Activated naive CD8-positive, alpha-beta T cell treated with anti-CD3 and anti-CD28 coated beads, Interleukin-2, amount 50 U/mL, for 24 hours (primary cell): ENCODE data around the gene MTA1.

Experiments used
- ATAC-seq: fragments of 150-1000 bp; cut with Tn5 transposase; one replicate; pipeline ENCODE4 v1.10.0; 2021
- DNase-seq: peaks from one replicate; pipeline ENCODE4 v3.0.0; 2021
- H3K27ac Mint-ChIP-seq: one replicate; pipeline ENCODE4 v1.8.0; 2021; ENCODE audit warnings: mild to moderate bottlenecking, mixed read lengths
- H3K27me3 Mint-ChIP-seq: one replicate; pipeline ENCODE4 v1.8.0; 2021; ENCODE audit warnings: mixed read lengths
- H3K36me3 Mint-ChIP-seq: one replicate; pipeline ENCODE4 v1.8.0; 2021; ENCODE audit warnings: low read depth, mixed read lengths
- H3K4me1 Mint-ChIP-seq: one replicate; pipeline ENCODE4 v1.8.0; 2021; ENCODE audit warnings: mixed read lengths
- H3K4me3 Mint-ChIP-seq: one replicate; pipeline ENCODE4 v1.8.0; 2021; ENCODE audit warnings: mild to moderate bottlenecking, moderate library complexity, mixed read lengths
- H3K9me3 Mint-ChIP-seq: one replicate; pipeline ENCODE4 v1.8.0; 2021; ENCODE audit warnings: mixed read lengths

MTA1 gene

DNA sequence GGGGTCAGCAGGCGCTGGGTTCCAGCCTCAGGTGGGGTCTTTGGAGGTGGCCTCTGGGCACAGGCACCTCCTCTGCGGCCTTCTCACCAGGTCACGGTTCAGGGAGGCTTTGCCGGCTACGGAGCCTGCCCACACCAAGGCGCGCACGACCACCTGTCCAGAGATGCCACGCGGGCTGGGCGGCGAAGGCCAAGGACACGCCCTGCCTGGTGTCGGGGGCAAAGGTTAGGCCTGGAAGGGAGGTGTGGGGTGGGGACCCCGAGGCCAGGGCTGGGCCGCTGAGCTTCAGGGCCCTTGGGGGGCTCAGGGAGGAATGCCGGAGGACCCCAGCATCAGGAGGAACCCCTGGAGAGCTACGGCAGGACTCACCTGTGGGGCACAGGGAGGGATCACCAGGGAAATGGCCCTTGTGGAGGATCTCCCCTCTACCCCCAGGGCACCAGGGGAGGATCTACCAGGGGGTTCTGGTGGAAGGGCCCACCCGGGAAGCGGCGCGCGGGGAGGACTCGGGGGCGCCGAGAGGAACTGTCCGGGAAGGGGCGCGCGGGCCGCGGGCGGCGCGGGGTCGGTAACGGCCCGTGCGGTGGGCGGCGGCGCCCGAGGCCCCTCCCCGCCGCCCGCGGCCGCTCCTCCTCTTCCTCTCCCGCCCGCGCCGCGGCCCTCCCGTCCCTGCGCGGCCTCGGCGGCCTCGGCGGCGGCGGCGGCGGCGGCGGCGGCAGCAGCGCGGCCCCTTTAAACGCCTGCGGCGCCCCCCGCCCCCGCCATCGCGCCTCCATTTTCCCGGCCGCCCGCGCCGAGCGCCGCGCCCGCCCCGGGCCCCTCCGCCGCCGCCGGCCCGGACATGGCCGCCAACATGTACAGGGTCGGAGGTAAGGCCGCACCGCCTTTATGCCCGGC is at the start of gene MTA1:
Gene MTA1 (plus strand): TSS at position 633 of the 897 bp plus-strand sequence. CDS start 209 bp downstream, at position 842.
- Mint-ChIP-seq H3K36me3 (peaks cover 16% of the 10 kb centered on the region), H3K4me1 (peaks cover 28% of the 10 kb centered on the region), H3K4me3 (peak within 1 kb of the TSS; percentile 88), H3K27ac (peak within 1 kb of the TSS; percentile 87), H3K27me3 (no peaks in the 10 kb centered on the region), H3K9me3 (no peaks in the 10 kb centered on the region)
- ATAC-seq, result peak; percentile 53
- peak; percentile 61 for DNase-seq

DNA sequence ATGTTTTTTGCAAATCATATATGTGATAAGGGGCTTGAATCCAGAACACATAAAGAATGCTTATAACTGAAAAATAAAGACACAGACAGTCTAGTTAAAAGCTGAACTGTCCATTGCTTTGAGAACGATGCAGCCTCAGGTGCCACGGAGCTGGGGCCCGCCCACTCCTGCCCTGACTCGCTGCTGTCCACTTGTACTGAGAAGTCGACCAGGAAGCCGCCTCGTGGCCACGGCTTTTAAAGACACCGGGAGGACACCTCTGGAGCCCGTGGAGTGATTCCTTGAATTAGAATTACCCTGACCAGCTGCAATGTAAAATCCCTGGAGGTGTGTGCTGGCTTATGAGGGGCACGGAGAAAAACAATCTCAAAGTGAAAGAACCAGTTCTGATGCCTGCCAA is 45.2 kb upstream of the MTA1 start:
- no peaks in the 10 kb centered on the region for H3K27me3 Mint-ChIP-seq
- ATAC-seq, result no peak
- DNase-seq, result no peak

DNA sequence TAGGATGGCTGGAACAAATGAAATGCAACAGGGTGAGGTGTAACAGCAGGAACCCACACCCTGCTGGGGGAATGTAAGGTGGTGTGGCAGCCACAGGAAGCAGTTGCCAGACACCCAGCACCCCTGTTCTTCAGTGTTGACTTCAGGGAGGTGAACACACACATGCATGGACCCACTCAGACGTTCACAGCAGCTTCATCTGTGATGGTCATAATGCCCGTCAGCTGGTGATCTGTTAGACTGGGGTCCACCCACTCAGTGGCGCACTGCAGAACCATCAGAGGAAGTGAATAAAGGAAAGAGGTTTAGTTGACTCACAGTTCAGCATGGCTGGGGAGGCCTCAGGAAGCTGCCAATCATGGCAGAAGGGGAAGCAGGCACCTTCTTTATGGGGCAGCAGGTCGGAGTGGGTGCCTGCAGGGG is 44.0 kb upstream of the MTA1 start:
- peak; percentile 66 for DNase-seq
- Mint-ChIP-seq H3K27me3 (no peaks in the 10 kb centered on the region), H3K36me3 (no peaks in the 10 kb centered on the region), H3K4me1 (peaks cover 15% of the 10 kb centered on the region), H3K4me3 (peak overlapping the region; percentile 19), H3K27ac (peak overlapping the region; percentile 77), H3K9me3 (no peaks in the 10 kb centered on the region)
- peak; percentile 82 for ATAC-seq

More for the DNA sequence above, 45.2 kb upstream of the MTA1 start:
- Mint-ChIP-seq H3K9me3 (no peaks in the 10 kb centered on the region), H3K27ac (no peak overlapping the region), H3K4me1 (peaks cover 15% of the 10 kb centered on the region), H3K36me3 (no peaks in the 10 kb centered on the region), H3K4me3 (no peak overlapping the region)

DNA sequence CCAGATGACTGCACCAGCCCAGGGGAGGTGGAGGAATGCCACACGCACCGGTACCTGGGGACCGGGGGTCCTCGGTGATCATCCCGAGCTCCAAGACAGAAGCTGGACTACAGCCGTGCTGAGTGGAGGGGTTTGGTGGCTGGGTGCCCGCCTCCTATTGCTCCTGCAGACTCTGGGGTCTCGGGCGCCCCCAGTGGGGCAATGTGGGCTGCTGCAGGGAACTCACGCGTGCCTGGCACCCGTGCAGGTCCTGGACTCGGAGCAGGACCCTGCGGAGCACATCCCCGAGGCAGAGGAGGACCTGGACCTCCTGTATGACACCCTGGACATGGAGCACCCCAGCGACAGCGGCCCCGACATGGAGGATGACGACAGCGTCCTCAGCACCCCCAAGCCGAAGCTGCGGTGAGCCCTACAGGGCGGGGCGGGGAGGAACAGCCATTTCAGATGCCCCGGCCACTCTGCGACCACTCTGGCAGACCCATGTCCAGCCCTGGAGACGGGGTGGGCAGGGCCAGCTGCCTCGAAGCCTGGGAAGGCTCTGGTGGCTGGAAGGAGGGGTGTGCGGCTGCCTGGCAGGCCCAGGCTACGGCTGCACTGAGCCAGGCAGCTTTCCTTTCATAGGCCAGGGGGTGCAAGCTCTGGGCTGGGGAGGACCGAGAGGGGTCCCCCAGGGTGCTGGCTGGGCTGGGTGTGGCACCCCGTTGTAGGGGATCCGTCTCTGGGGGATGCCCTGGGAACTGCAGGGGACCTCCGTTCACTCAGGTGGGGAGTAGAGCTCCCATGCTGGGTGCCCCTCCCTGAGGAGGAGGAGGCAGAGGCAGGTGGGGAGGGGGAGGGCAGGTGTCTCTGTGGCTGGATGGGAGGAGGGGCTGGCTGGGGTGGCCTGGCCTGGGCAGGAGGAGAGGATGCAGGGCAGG is 42.8 kb upstream of the MTA1 start:
- no peaks in the 10 kb centered on the region for H3K9me3 Mint-ChIP-seq
- DNase-seq (no peak), ATAC-seq (no peak)
- H3K27me3 Mint-ChIP-seq, result no peaks in the 10 kb centered on the region
- no peak overlapping the region for H3K27ac Mint-ChIP-seq
- no peaks in the 10 kb centered on the region for H3K36me3 Mint-ChIP-seq
- H3K4me1 Mint-ChIP-seq, result peaks cover 15% of the 10 kb centered on the region
- H3K4me3 Mint-ChIP-seq, result no peak overlapping the region

DNA sequence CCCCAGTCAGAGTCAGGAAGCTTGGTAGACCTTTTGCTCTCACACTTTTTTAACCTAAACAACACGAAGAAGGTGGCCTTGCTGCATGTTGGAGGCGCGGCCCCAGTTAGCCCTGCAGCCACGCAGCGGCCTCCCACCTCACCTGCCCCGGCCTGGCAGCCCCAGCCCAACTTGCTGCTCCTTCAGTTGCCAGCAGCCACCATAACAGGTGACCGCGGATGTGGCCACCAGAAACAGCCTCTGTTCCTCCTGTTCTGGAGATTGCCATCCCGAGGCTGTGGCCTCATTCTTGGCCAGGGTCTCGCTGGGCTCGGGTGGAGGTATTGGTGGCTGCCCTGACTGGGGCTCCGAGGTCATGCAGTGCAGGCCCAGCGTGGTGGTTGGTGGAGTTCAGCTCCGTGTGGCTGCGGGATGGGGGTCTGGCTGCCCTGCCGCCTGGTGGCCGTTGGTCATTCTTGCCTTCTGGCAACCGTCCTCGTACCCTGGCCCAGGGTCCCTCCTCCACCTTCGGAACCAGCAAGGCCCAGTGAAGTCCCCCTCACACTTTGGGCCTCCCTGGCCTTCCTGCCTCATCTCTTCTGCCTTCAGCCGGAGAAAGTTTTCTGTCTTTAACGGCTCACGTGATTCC is 42.0 kb upstream of the MTA1 start:
- Mint-ChIP-seq H3K4me1 (peaks cover 15% of the 10 kb centered on the region), H3K27me3 (no peaks in the 10 kb centered on the region), H3K36me3 (no peaks in the 10 kb centered on the region), H3K27ac (no peak overlapping the region), H3K4me3 (no peak overlapping the region), H3K9me3 (no peaks in the 10 kb centered on the region)
- no peak for DNase-seq
- ATAC-seq, result no peak

DNA sequence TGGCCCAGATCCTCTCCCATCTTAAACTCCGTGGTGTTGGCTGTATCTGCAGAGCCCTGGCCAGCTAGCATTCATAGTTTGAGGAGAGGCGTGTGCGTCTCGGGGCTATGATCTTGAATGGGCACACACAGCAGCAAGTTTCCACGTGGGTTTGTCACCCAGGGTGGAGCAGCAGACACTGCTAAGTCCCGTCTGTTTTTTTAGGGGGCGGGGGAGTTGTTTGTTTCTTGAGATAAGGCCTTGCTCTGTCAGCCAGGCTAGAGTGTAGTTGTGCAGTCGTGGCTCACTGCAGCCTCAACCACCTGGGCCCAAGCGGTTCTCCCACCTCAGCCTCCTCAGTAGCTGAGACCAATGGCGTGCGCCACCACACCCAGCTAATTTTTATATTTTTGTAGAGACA is 41.4 kb upstream of the MTA1 start:
- peaks cover 15% of the 10 kb centered on the region for H3K4me1 Mint-ChIP-seq
- H3K27me3 Mint-ChIP-seq, result no peaks in the 10 kb centered on the region
- H3K4me3 Mint-ChIP-seq, result no peak overlapping the region
- ATAC-seq, result no peak
- H3K9me3 Mint-ChIP-seq, result no peaks in the 10 kb centered on the region
- no peak overlapping the region for H3K27ac Mint-ChIP-seq
- DNase-seq, result no peak
- no peaks in the 10 kb centered on the region for H3K36me3 Mint-ChIP-seq

DNA sequence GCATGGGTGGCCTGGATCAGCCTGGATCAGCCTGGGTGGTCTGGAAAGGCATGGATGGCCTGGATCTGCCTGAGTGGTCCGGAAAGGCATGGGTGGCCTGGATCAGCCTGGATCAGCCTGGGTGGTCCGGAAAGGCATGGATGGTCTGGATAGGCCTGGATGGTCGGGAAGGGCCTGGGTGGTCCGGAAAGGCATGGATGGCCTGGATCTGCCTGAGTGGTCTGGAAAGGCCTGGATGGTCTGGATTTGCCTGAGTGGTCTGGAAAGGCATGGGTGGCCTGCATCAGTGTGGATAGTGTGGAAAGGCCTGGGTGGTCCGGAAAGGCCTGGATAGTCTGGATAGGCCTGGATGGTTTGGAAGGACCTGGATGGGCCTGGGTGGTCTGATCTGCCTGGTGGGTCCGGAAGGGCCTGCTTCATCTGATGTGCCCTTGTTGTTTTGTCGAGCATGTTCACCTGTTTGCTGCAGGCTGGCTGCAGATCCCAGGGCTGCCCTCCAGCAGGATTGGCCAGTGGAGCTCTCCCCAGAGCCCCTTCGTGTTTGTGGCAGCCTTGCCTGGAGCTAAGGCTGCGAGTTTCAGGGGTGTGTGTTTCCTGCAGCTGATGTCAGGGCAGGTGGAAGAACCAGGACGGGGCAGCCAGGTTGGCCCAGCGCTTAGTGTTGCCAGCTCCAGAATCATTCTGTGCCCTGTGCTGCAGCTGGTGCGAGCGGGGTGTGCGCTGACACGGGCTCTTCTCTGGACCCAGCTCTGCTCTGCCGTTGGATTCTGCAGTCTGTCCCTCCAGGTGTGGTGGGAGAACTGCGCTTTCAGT is 40.5 kb upstream of the MTA1 start:
- DNase-seq, result no peak
- ATAC-seq, result no peak
- Mint-ChIP-seq H3K36me3 (no peaks in the 10 kb centered on the region), H3K4me3 (no peak overlapping the region), H3K27ac (no peak overlapping the region), H3K4me1 (peaks cover 15% of the 10 kb centered on the region), H3K9me3 (no peaks in the 10 kb centered on the region), H3K27me3 (no peaks in the 10 kb centered on the region)

DNA sequence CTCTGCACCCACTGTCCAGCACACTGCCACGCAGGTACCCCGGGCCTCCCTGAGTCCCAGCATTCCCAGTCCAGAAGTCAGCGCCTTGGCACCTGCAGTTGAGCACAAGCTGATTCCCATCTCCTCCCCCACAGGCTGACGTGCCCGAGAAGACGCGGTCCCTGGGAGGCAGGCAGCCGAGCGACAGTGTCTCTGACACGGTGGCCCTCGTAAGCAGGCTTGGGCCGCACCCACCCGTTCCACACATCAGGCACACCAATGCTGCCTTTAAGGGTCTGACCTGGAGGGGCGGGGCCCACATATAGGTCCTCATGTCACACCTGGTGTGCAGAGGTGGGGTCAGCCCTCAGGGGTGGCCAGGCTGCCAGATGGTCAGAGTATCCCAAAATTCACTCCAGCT is 39.7 kb upstream of the MTA1 start:
- no peaks in the 10 kb centered on the region for H3K36me3 Mint-ChIP-seq
- DNase-seq (no peak), ATAC-seq (no peak)
- no peaks in the 10 kb centered on the region for H3K27me3 Mint-ChIP-seq
- H3K4me1 Mint-ChIP-seq, result peaks cover 15% of the 10 kb centered on the region
- no peak overlapping the region for H3K4me3 Mint-ChIP-seq
- H3K9me3 Mint-ChIP-seq, result no peaks in the 10 kb centered on the region
- no peak overlapping the region for H3K27ac Mint-ChIP-seq

DNA sequence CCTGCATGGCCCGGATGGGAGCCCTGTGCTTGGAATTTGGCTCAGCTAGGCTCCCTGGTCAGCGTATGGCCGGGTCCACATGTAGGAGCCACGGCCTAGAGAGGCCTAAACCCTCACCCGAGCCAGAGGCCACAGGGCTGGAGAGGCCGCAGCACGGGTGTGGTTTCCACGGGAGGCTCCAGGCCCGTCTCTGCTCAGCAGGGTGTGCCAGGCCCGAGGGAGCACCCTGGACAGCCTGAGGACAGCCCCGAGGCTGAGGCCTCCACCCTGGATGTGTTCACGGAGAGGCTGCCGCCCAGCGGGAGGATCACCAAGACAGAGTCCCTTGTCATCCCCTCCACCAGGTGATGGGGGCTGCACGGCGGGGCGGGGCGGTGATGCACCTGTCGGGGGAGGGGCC is 38.9 kb upstream of the MTA1 start:
- no peaks in the 10 kb centered on the region for H3K27me3 Mint-ChIP-seq
- H3K36me3 Mint-ChIP-seq, result no peaks in the 10 kb centered on the region
- H3K4me3 Mint-ChIP-seq, result no peak overlapping the region
- H3K27ac Mint-ChIP-seq, result no peak overlapping the region
- ATAC-seq (no peak), DNase-seq (no peak)
- peaks cover 8% of the 10 kb centered on the region for H3K4me1 Mint-ChIP-seq
- no peaks in the 10 kb centered on the region for H3K9me3 Mint-ChIP-seq

DNA sequence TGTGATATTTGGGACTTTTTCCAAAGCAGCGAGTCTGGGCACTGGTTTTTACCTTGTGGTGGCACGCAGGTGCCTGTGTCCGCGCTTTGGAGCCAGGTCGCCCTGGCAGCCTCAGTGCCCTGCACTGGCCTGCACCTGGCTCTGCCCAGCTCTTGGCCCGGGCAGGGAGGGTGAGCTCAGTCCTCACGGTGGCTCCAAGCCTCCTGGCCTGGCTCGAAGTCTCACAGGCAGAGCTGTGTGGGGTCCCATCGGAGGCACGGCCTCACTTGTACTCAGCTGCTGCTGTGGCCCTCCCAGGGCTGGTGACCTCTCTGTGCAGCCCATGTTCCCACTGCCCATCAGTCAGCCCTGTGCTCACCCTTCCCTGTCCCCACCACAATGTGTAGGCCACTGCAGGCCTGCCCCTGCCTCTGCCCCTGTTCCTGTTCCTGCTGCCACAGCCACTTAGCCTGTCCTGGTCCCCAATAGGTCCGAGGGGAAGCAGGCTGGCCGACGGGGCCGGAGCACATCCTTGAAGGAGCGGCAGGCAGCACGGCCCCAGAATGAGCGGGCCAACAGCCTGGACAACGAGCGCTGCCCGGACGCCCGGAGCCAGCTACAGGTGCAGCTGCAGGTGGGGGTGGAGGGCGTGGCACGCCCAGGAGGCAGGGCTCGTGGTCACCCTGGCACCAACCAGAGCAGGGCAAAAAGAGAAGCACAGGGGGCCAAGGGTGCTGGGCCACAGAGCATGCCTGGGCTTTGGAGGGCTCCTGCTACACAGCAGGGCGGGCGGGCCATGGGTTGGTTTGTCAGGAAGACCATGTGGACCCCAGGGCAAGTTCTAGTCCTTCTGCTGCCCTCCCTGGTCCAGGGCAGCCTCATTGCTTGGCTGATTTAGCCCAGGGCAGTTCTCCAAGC is 37.9 kb upstream of the MTA1 start:
- H3K27me3 Mint-ChIP-seq, result no peaks in the 10 kb centered on the region
- no peaks in the 10 kb centered on the region for H3K9me3 Mint-ChIP-seq
- no peaks in the 10 kb centered on the region for H3K36me3 Mint-ChIP-seq
- H3K4me3 Mint-ChIP-seq, result no peak overlapping the region
- peaks cover 2% of the 10 kb centered on the region for H3K4me1 Mint-ChIP-seq
- DNase-seq (no peak), ATAC-seq (no peak)
- no peak overlapping the region for H3K27ac Mint-ChIP-seq

DNA sequence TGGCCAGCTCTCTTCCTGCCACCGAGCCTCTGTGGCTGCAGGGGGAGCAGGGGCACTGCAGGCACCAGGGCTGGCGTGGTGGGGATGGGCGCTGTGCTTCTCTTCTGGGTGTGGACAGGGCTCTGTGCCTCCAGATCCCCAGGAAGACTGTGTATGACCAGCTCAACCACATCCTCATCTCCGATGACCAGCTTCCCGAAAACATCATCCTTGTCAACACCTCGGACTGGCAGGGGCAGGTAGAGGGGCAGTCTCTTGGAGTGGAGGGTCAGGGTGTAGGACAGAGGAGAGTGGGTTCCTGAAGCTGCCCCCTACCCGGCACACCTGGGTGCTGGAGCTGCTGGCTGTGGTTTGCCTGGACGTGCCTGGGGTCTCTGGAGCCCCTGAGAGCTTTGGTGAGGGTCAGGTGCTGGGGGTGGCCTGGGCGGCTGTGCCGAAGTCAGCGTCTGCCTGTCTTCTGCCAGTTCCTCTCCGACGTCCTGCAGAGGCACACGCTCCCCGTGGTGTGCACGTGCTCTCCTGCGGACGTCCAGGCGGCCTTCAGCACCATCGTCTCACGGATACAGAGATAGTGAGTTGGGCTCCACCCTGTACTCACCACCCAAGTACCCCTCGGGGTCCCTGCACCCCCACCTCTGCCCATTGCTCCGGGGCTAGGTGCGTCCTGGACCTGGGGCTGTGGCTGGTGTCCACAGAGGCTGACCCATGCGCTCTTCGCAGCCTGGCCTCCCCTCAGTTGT is 37.1 kb upstream of the MTA1 start:
- Mint-ChIP-seq H3K27me3 (no peaks in the 10 kb centered on the region), H3K27ac (no peak overlapping the region), H3K4me3 (no peak overlapping the region), H3K4me1 (peaks cover 2% of the 10 kb centered on the region), H3K9me3 (no peaks in the 10 kb centered on the region), H3K36me3 (no peaks in the 10 kb centered on the region)
- DNase-seq, result no peak
- no peak for ATAC-seq

DNA sequence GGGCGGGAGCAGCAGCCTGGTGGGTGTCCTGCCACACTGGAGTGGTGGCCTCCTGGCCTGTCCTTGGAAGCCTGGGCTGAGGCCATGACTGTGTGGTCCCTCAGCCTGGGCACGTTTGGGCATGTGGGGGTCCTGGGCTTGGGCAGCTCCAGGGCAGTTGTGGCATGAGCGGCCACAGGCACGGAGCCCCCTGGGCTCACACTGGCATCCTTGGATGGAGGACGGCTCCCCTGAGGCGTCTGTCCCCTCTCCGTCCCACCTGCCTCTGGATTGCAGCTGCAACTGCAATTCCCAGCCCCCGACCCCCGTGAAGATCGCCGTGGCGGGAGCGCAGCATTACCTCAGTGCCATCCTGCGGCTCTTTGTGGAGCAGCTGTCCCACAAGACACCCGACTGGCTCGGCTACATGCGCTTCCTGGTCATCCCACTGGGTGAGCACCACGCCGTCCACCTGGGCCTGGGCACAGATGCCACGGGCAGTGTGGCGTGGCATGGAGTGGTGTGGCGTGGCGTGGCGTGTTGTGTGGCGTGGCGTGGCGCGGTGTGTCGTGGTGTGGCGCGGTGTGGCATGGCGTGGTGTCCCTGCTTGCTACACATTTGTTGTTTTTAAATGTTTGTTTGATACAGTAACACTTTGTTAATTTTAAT is 36.4 kb upstream of the MTA1 start:
- Mint-ChIP-seq H3K4me3 (no peak overlapping the region), H3K4me1 (no peaks in the 10 kb centered on the region), H3K36me3 (no peaks in the 10 kb centered on the region), H3K27ac (no peak overlapping the region), H3K9me3 (no peaks in the 10 kb centered on the region), H3K27me3 (no peaks in the 10 kb centered on the region)
- DNase-seq (no peak), ATAC-seq (no peak)
